GM18909 (cell line): Measurements from ENCODE around the gene SLC12A4.
"Not testable (repeated sequence)": the region's sequence is repeated elsewhere in the genome, so short reads cannot be mapped to it uniquely, and the experiment has no call there.

Experiments
- ATAC-seq: cut with Tn5 transposase; IDR thresholded peaks from one replicate; pipeline ENCODE4 v1.9.1; 2021; ENCODE audit warnings: mild to moderate bottlenecking; ENCODE audit not compliant: unreplicated experiment, poor library complexity

Gene SLC12A4

GRCh38 chr16:67943619-67944504, 24.6 kb downstream of the SLC12A4 start, which contains the start of gene LCAT:
Gene LCAT (minus strand): TSS chr16:67944120. CDS start chr16:67944101, 19 bp downstream.
- ATAC-seq: no peak

DNA sequence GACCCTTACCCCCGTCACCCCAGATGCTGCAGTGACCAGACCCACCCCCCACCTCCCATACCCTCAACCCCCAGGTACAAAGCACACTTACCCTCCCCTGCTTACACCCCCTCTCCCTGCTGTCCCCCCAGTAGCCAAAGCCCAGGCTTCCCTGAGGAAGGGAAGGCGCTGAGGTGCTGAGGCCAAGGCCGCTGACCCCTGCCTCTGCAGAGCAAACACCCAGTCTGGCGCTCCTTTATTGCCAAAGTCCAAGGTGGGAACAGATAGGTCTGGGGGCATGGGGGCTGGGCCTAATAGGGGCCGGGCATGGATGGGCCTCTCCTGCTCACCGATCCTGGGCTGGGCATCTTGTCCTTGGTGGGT, 25.2 kb downstream of the SLC12A4 start:
- ATAC-seq: no peak

DNA sequence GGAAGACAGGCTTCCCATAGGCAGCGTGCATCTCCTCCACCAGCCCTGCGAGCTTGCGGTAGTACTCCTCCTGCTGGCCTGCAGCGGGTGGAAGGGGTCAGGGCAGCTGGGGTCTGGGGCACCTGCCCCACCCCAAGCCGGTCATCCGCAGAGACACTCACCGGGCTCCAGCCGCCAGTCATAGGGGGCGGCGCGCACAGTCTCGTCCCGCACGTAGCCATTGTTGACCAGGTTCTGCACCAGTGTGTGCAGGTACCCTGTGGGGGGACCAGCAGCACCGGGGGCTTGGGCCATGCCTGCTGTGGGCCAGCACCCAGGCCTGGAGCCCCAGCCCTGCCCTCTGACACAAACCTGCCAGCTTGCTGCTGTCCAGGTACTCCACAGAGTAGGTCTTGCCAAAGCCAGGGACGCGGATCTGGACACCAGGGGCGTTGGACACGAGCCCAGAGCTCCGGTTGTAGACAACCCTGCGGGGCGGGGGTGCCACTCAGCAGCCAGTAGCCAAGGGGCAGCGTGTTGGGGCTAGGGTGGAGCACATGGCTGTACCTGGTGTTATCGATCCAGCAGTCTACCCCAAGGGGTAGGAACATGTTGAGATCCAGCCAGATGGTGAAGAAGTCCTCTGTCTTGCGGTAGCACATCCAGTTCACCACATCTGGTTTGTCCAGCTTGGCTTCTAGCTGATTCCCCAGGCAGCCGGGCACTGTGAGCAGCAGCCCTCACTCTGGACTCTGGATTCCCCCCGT, 25.8 kb downstream of the SLC12A4 start:
- no peak for ATAC-seq

GRCh38 chr16:67942200-67942509, 26.3 kb downstream of the SLC12A4 start:
- ATAC-seq: peak; percentile 57

DNA sequence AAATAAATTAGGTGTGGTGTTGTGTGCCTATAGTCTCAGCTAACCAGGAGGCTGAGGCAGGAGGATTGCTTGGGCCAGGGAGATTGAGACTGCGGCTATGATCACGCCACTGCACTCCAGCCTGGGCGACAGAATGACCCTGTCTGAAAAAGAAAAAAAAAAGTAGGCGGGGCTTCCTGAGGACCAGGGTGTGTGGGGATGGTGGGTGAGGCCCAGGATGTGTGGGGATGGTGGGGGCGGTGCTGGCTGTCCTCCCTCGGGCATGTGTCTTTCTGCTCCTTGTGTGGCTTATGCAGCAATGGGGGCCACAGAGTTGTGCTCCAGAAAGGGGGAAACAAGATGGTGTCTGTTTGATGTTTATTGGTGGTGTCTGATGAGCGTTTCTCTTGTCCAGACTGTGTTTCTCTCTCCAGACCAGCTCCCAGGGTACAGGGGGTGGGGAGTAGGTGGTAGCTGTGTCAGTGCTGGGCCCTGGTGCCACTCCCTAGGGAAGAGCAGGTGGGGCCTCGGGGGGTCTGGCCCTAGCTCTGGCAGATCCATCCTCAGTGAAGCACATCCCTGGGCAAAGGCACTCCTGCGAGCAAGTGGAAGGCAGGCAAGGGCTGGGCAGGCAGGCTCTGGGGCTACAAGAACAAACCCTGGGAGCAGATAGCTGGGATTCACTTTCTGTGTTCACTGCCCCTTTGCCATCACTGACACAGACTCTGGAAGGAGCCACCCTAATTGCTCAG, 26.8 kb downstream of the SLC12A4 start:
- ATAC-seq: no peak

DNA sequence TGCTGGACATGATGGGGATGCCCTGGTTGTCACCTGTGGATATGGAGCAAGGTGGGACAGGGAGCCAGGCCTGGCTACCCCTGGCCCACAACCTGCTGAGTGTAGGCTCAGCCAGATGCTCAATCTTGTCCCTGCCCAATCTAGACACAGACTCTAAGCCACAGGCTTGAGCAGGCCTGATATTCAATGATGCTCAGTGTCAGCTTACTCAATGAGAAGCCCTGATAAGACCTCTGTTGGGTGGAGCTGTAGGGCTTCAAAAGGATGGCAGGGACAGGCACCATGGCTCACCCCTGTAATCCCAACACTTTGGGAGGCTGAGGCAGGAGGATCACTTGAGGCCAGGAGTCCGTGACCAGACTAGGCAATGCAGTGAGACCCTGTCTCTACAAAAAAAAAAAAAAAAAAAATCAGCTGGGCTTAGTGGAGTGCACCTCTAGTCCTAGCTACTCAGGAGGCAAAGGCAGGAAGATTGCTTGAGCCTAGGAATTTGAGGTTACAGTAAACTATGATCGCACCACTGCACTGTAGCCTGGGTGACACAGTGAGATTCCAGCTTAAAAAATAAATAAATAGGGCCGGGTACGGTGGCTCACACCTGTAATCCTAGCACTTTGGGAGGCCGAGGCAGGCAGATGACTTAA, 27.9 kb downstream of the SLC12A4 start:
- no peak for ATAC-seq

- no peak for ATAC-seq
Observed at GRCh38 chr16:67939507-67940445, 28.7 kb downstream of the SLC12A4 start.

GRCh38 chr16:67937713-67938112, 30.7 kb downstream of the SLC12A4 start:
- ATAC-seq: not testable (repeated sequence)

DNA sequence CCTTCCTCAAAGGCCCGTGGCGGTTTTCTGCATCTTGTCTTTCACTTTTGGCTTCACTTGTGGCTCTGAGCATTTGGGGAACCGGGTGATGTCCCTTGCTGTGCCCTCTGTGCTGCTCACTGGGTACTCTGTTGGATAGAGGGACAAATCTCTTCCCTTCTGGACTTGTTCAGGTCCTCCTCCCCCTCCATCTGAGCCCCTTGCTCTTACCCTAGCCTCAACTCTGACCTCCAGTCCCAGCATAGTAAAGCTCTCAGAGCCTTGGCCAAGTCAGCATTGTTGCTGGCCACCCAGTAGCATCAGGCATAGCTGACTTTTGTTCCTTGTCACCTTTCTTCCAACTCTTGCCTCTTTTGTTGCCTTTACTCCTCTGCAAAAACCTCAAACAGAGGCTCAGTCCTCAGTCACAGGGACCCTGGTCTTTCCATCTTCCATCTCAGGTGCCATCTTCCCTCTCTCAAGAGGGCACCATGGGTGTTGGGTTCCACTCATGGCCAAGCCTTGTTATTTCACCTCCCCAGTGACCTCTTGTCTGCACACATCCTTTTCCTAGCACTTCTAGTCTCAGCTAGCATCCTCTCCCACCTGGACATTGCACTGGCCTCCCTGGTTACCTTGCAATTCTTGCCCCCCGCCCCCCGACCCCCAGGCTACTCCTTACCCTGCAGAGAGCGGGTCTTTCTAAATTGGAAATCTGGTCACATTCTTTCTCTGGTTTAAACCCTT, 31.4 kb downstream of the SLC12A4 start:
- peak; percentile 63 for ATAC-seq

GRCh38 chr16:67936124-67936879, 32.1 kb downstream of the SLC12A4 start, which contains the start of gene PSMB10:
Gene PSMB10 (minus strand): TSS chr16:67936850. CDS start chr16:67936749, 101 bp downstream.
- ATAC-seq: peak; percentile 1

- ATAC-seq: peak; percentile 88
Observed at GRCh38 chr16:67935402-67936123, 32.9 kb downstream of the SLC12A4 start.

DNA sequence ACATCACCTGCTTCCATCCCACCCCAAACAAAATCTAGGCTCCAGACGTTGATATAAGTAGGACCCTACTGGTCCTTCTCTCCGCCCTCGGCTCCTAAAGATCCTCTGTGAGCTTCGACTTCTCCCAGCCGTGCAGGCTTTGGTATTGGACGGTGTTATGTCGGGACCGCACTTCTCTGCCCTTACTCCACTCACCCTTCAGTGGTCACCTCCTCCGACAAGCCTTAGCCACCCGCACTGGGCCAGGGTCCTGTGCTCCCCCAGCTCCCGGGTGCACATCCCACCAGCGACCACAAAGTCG, 33.4 kb downstream of the SLC12A4 start:
- ATAC-seq: no peak

DNA sequence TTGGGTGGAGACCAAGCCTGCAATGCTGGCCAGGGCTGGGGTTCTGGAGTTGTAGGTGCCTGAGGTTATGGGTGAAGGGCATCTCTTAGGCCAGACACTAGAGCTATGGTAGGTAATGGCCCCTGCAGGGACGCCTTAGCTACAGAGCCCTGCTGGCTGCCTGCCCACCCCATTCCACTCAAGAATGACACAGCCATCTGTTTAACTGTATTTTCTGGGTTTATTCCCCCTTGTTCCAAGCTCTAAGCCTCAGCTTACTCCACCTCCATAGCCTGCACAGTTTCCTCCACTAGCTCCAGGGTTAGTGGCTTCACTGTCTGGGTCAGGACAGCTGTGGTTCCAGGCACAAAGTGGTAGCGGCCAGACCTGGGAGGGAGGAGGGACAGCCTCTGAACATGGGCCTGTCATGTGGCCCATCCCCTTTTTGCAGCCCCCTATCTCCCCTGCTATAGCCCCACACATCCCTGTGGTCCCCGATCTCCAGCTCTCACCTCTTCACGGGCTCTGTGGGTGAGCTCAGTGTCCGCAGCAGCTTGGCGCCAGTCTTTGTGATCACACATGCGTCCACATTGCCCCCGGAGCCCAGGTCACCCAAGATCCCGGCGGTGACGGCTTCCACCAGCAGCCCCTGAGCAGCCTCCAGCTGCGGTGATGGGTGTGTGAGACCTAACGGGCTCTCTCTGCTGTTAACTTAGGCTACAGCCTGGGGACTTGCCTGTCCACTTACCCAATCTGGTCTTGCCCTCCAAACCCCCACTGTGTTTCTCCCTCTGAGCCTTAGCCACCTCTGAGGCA, 33.9 kb downstream of the SLC12A4 start:
- ATAC-seq: no peak

DNA sequence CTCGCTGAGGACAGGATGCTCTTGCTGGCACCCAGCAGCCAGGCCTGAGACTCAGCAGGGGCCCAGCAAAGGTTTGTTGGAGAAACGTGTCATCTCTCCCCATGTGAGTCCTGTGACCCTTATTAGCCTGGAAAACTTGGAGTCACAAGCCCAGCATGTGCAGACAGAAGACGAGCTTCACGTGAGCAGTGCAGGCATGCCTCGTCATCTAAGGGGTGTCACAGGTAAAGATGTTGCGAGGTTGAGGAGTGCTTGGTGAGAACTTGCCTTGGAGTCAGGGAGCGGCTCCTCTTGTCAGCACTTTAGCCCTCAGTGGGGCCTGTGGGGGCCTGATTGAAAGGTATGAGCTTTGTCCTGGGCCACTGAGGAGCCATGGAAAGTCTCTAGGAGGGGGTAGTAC, 34.6 kb downstream of the SLC12A4 start:
- ATAC-seq: no peak

GRCh38 chr16:67932462-67932840, 36.0 kb downstream of the SLC12A4 start:
- no peak for ATAC-seq

DNA sequence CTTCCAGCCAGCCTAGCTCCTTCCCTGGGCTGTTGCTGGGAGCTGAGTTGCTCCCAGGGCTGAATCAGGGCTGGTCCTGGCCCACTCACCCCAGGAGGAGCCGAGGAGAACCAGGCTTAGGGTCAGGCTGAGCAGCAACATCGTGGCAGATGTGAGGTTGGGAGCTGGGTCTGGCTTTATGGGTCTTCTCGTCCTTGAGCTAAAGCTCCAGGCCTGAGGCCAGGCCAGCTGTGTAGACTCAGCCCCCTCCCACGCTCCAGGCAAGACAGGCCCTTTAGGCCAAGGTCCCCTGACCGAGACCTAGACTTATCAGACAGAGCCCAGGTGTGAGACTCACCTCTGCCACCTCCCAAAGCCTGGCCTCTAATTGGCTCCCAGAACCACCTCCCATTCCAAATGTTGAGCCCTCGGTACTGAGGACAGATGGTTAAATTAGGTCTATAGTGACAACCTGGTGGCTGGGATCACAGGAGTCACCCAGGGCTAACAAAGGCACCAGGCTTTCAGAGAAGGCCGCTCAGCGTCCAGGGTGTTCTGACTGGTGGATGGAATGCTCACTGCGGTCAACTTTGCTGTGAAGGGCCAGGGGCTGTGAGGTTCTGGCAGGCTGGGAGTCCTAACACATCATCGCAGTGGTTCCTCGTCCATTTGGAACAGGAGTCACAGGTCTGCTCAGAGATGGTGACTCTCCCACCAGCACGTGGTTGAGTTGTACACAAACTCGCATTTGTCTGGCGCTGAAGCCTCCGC, 36.5 kb downstream of the SLC12A4 start, which contains the start of gene CTRL:
TSS of gene CTRL (minus strand) at position 151 of the 750 bp plus-strand sequence. CDS start at position 141, 10 bp downstream.
- ATAC-seq: no peak
